GM21447 (cell line): ENCODE data around the gene MALRD1.
"Not testable (repeated sequence)": the region's sequence is repeated elsewhere in the genome, so short reads cannot be mapped to it uniquely, and the experiment has no call there.

ENCODE experiments used
- ATAC-seq: cut with Tn5 transposase; IDR thresholded peaks from one replicate; pipeline ENCODE4 v1.9.1; 2021; ENCODE audit not compliant: unreplicated experiment

MALRD1 gene

GRCh38 chr10:19762026-19762425 lies 713.4 kb downstream of the MALRD1 start:
- ATAC-seq: no peak

DNA sequence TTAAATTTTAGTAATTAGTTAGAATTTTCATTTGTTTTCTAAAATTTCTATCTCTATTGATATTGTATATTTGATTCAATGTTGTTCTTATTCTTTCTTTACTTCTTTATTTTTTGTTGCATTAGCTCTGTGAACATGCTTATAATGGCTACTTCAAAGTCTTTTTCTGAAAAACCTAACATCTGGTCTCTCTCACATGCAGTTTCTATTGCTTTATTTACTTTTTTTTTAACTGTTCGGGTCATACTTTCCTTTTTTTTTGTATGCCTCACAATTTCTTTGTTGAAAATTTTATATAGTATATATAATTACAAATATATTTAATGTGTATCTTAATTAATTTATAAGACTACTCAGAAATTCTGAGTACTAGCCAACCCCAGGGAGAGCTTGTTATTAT lies 715.5 kb downstream of the MALRD1 start:
- ATAC-seq: no peak

- no peak for ATAC-seq
Observed at GRCh38 chr10:19767876-19768275, 719.3 kb downstream of the MALRD1 start.

DNA sequence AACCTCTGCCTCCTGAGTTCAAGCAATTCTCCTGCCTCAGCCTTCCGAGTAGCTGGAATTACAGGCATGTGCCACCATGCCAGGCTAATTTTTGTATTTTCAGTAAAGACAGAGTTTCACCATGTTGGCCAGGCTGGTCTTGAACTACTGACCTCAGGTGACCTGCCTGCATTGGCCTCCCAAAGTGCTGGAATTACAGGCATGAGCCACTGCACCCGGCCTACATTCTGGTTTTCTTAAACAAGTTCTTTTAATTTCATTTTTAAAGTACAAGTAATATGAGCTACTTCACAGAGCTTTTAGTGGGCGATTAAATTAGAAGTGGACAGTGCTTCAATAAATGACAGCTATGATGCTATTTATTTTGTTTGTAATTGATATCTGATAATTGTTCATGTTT lies 721.2 kb downstream of the MALRD1 start:
- ATAC-seq: not testable (repeated sequence)

DNA sequence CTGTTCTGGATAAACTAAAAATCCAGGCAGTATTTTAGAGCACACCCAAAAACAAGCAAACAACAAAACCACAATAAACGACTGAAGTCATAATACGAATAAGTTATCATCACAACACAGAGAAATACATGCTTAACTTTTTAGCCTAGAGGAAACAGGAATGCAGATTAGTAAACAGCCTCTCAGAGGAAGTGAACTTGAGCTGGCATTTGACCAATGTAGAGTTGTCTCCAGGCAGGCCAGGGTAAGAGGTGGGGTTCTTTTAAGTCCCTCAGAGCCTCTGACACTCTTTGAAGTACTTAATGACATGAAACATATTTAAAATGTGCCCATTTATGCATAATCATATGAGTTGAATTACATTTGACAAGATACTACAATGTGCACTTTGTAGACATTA lies 724.4 kb downstream of the MALRD1 start:
- no peak for ATAC-seq

DNA sequence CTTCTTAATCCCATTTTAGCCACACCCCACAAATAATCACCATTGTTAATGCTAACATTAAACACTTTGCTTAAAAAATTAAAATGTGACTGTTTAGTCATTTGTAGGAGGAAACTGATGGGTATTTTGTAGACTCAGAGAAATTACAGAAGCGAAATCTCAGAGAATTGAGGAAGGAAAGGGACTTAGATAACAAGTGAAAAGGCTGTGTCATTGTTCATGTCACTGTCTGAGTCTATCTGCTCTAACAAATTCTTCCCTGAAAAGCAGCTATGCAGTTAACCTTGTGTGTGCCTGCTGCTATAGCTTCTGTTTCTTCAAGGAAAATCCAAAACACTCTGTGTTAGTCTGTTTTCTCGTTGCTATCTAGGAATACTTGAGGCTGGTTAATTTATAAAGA lies 726.7 kb downstream of the MALRD1 start:
- no peak for ATAC-seq

DNA sequence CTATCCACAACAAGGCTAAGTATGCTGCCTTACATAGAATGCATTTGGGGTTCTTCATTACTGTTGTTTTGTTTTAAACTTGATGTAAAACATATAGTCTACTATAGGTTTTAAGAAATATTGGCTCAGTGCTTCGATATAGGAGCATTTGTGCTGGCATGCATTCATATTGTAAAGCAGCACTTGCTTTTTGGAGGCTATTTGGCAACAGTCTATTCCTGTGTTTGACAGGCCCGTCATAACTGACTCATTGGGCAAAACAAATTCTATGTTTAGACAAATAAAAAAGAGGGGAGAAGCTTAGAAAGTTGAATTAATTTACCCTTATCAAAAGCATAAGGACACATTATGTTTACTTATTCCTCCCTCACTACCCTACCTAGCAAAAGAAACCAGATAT lies 729.2 kb downstream of the MALRD1 start:
- ATAC-seq: no peak

DNA sequence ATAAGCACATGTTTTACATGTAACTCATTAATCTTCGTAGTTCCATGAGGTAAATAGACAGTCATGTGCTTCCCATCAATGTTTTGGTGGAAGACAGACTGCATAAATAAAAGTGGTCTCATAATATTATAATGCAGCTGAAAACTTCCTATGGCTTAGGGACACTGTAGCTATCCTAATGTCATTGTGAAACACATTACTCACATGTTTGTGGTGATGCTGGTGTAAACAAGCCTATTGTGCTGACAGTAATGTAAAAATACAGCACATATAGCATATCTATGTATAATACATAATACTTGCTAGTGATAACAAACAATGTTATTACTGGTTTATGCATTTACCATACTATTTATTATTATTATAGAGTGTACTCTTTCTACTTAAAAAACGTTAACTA lies 730.4 kb downstream of the MALRD1 start:
- ATAC-seq: no peak

DNA sequence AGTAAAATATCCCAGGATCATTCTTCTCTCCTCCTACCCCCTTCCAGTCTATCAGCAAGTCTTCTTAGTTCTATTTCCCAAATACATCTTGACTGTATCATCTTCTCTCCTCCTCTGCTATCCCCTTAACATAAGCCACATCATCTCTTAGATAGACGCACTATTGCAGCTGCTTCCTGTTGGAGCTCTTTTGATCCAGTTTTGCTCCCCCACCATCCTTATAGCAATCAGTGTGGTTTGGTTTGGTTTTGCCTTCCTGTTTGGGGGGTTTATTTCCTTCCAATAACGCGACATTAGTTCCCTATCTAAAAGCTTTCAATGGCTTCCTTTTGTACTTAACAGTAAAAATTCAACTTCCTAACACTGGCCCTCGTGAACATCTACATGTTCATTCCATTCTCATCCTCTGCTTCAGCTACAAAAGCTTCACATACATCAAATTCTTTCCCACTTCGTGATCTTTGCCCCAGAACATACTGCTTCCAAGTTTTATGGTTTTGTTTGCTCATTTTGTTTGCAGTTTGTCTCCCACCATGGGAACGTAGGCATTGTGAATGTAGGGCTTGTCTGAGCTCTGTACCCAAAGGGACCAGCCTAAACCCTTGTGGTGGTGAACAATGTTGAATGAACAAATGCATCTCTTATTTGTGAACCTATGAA lies 734.0 kb downstream of the MALRD1 start:
- ATAC-seq: no peak

GRCh38 chr10:19783721-19784120 lies 735.1 kb downstream of the MALRD1 start:
- ATAC-seq: no peak
